Activated T-cell treated with anti-CD3 and anti-CD28 coated beads for 4 hours (primary cell): ENCODE measurements around the gene COBL.

Source experiments
- DNase-seq: peaks from one replicate; pipeline ENCODE4 v3.0.0-alpha.2; 2020

Gene COBL

GRCh38 chr7:51068401-51068800, 248.2 kb downstream of the COBL start:
- DNase-seq = no peak

- peak; percentile 35 for DNase-seq
These were observed 248.9 kb downstream of the COBL start for GRCh38 chr7:51067757-51068156.

- DNase-seq = no peak
These were observed 249.4 kb downstream of the COBL start for GRCh38 chr7:51067258-51067657.

- DNase-seq = no peak
These were observed 250.2 kb downstream of the COBL start for GRCh38 chr7:51066405-51066882.

GRCh38 chr7:51065766-51066165, 250.8 kb downstream of the COBL start:
- DNase-seq = no peak

GRCh38 chr7:51064688-51065087, 251.9 kb downstream of the COBL start:
- no peak for DNase-seq

- no peak for DNase-seq
These were observed 254.2 kb downstream of the COBL start for GRCh38 chr7:51062222-51062987.

GRCh38 chr7:51060536-51060935, 256.1 kb downstream of the COBL start:
- no peak for DNase-seq

GRCh38 chr7:51059504-51060142, 257.0 kb downstream of the COBL start:
- no peak for DNase-seq

- DNase-seq = no peak
These were observed 257.8 kb downstream of the COBL start for GRCh38 chr7:51058764-51059163.

GRCh38 chr7:51055039-51055840, 261.4 kb downstream of the COBL start:
- no peak for DNase-seq

- DNase-seq = no peak
These were observed 262.4 kb downstream of the COBL start for GRCh38 chr7:51054231-51054630.

GRCh38 chr7:51053160-51053925, 263.3 kb downstream of the COBL start:
- DNase-seq = no peak

GRCh38 chr7:51046482-51046881, 270.1 kb downstream of the COBL start:
- DNase-seq = no peak

GRCh38 chr7:51046103-51046466, 270.5 kb downstream of the COBL start:
- DNase-seq = no peak

- no peak for DNase-seq
These were observed 271.1 kb downstream of the COBL start for GRCh38 chr7:51045319-51046102.

GRCh38 chr7:51043461-51043860, 273.1 kb downstream of the COBL start:
- no peak for DNase-seq

GRCh38 chr7:51040787-51041186, 275.8 kb downstream of the COBL start:
- DNase-seq = no peak

GRCh38 chr7:51038573-51038972, 278.0 kb downstream of the COBL start:
- no peak for DNase-seq

GRCh38 chr7:51035716-51036115, 280.9 kb downstream of the COBL start:
- DNase-seq = no peak

- DNase-seq = no peak
These were observed 281.9 kb downstream of the COBL start for GRCh38 chr7:51034521-51035264.
